ENCODE results near the gene SHISA5.
"Not testable (repeated sequence)": the region's sequence is repeated elsewhere in the genome, so short reads cannot be mapped to it uniquely, and the experiment has no call there.

SHISA5 gene

DNA sequence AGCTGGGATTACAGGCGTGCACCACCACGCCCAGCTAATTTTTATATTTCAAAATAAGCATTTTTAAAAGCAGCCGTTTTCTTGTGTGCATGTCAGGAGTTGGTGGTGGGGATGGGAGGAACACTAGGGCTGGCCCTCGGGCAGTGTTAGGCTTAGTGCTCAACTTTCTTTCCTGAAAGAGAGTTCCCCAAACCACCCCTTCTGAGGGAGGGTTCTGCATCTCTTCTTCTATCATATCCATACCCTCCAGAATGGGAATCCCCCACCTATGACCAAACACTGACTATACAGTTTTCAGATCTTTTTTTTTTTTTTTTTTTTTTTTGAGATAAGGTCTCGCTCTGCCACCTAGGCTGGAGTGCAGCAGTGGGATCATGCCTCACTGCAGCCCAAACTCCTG is 40.2 kb upstream of the SHISA5 start:
- no peaks in the 10 kb centered on the region for H3K36me3 ChIP-seq (ENCODE audit: insufficient read depth, low read length)
- H3K27ac ChIP-seq, result no peak overlapping the region
- no peak overlapping the region for H3K4me3 ChIP-seq
- DNase-seq (ENCODE audit: low read depth, low spot score), result no peak
- no peaks in the 10 kb centered on the region for H3K9me3 ChIP-seq (ENCODE audit: low read depth, low read length)
- H3K9ac ChIP-seq (ENCODE audit: insufficient read length), result no peak overlapping the region
- TF ChIP-seq EZH2 (IDR thresholded peaks at IDR 0.05), result no peak
- no peak for TF ChIP-seq FOXP2 (optimal IDR thresholded peaks at IDR 0.05; ENCODE audit: control extremely low read depth, extremely low read length, insufficient read depth)
- no peak for TF ChIP-seq POLR2AphosphoS5 (IDR thresholded peaks at IDR 0.05; ENCODE audit: borderline replicate concordance, low read depth, low read length)

DNA sequence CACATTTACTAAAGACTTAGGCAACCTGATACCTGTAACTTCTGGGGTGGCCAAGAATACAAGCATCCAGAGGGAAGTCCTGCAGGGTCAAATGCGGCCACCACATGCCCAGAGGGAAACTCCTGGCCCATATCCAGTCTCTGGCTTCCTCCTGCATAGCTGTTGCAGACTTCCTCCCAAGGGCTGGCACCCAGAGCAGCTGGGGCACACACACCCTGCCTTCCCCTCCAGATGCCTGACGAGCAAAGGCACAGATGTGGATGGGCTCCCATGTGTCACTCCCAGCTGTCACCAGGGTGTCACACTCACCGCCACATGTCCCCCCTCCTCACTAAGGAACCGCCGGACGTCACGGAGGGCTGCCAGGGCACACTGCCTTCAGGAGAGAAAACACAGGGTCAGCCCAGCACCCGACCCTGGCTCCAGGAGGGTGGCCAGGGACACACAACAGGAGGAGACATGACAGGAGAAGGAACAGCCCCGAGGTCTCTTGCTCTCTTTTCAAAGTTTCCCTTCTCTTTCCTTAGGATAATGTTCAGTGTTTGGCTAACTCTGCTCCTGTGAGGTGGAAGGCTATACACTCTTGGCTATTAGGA is 39.4 kb upstream of the SHISA5 start:
- H3K4me3 ChIP-seq, result no peak overlapping the region
- no peak for TF ChIP-seq EZH2 (IDR thresholded peaks at IDR 0.05)
- no peak for TF ChIP-seq POLR2AphosphoS5 (IDR thresholded peaks at IDR 0.05; ENCODE audit: borderline replicate concordance, low read depth, low read length)
- no peak for TF ChIP-seq FOXP2 (optimal IDR thresholded peaks at IDR 0.05; ENCODE audit: control extremely low read depth, extremely low read length, insufficient read depth)
- DNase-seq (ENCODE audit: low read depth, low spot score), result no peak

DNA sequence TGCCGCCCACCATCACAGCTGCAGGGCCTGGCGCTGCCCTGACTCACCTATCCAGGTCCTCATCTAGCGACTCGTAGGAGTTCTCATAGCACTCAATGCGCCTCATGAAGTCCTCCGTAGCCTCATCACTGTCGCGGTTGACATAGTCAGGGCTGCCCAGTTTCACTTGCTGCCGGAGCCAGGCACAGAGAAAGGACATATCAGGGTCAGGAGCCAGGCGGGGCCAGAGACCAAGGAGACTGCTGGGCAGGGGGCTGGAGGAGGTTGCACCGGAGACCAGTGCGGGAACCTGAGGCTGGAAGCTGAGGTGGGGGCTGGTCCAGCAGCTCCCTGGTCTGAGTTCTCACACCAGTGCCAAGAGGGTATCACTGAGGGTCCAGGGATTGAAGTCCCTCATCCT is 34.5 kb upstream of the SHISA5 start:
- DNase-seq (ENCODE audit: low read depth, low spot score), result no peak
- no peak overlapping the region for H3K9ac ChIP-seq (ENCODE audit: insufficient read length)
- no peak for TF ChIP-seq FOXP2 (optimal IDR thresholded peaks at IDR 0.05; ENCODE audit: control extremely low read depth, extremely low read length, insufficient read depth)
- TF ChIP-seq POLR2AphosphoS5 (IDR thresholded peaks at IDR 0.05; ENCODE audit: borderline replicate concordance, low read depth, low read length), result no peak
- no peak for TF ChIP-seq EZH2 (IDR thresholded peaks at IDR 0.05)
- no peaks in the 10 kb centered on the region for H3K36me3 ChIP-seq (ENCODE audit: insufficient read depth, low read length)
- no peak overlapping the region for H3K4me3 ChIP-seq
- H3K9me3 ChIP-seq (ENCODE audit: low read depth, low read length), result no peaks in the 10 kb centered on the region
- H3K27ac ChIP-seq, result no peak overlapping the region

More for the DNA sequence above, 39.4 kb upstream of the SHISA5 start:
- no peak overlapping the region for H3K27ac ChIP-seq
- H3K36me3 ChIP-seq (ENCODE audit: insufficient read depth, low read length), result no peaks in the 10 kb centered on the region
- no peak overlapping the region for H3K9ac ChIP-seq (ENCODE audit: insufficient read length)
- no peaks in the 10 kb centered on the region for H3K9me3 ChIP-seq (ENCODE audit: low read depth, low read length)

DNA sequence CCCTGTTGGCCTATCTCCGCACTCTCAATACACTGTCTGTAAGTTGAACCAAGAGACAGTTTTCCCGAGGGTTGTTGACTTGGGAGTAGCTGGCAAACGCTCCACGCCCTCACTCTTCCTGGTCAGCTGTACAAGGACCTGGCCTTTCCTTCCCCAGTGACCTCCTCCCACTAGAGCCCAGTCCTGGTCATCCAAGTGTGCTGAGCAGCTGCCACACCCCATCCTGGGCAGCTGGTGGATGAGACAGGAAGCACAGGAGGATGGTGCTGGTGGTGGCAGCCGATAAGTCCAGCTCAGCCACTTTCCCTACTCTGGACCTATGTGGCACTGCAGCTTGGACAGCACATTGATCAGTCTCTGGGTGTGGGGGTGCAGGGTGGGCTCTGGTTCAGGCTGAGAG is 32.8 kb upstream of the SHISA5 start:
- Histone ChIP-seq H3K36me3 (ENCODE audit: insufficient read depth, low read length) (no peaks in the 10 kb centered on the region), H3K4me3 (no peak overlapping the region), H3K9me3 (ENCODE audit: low read depth, low read length) (no peaks in the 10 kb centered on the region), H3K9ac (ENCODE audit: insufficient read length) (no peak overlapping the region), H3K27ac (no peak overlapping the region)
- no peak for DNase-seq (ENCODE audit: low read depth, low spot score)
- TF ChIP-seq POLR2AphosphoS5 (IDR thresholded peaks at IDR 0.05; ENCODE audit: borderline replicate concordance, low read depth, low read length) (no peak), FOXP2 (optimal IDR thresholded peaks at IDR 0.05; ENCODE audit: control extremely low read depth, extremely low read length, insufficient read depth) (no peak), EZH2 (IDR thresholded peaks at IDR 0.05) (no peak)

DNA sequence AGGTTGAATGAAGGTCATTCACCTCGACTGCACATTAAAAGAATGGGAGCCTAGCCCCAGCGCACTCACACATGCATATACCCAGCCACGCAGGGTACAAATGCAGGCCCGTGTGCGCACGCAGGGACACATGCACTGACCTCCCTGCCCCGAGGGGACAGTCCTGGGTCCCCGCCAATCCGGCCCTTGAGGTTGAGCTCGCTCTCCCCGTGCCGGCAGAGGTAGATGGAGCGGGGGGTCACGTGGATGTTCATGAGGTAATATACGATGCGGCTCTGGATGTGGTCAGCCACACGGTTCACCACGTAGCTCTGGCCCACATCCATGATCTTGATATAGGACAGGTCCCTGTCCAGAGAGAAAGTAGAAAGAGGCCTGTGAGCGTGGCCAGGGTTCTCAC is 32.1 kb upstream of the SHISA5 start:
- Histone ChIP-seq H3K36me3 (ENCODE audit: insufficient read depth, low read length) (no peaks in the 10 kb centered on the region), H3K9ac (ENCODE audit: insufficient read length) (no peak overlapping the region), H3K27ac (no peak overlapping the region), H3K9me3 (ENCODE audit: low read depth, low read length) (no peaks in the 10 kb centered on the region), H3K4me3 (no peak overlapping the region)
- DNase-seq (ENCODE audit: low read depth, low spot score), result no peak
- TF ChIP-seq FOXP2 (optimal IDR thresholded peaks at IDR 0.05; ENCODE audit: control extremely low read depth, extremely low read length, insufficient read depth) (no peak), POLR2AphosphoS5 (IDR thresholded peaks at IDR 0.05; ENCODE audit: borderline replicate concordance, low read depth, low read length) (no peak), EZH2 (IDR thresholded peaks at IDR 0.05) (no peak)

DNA sequence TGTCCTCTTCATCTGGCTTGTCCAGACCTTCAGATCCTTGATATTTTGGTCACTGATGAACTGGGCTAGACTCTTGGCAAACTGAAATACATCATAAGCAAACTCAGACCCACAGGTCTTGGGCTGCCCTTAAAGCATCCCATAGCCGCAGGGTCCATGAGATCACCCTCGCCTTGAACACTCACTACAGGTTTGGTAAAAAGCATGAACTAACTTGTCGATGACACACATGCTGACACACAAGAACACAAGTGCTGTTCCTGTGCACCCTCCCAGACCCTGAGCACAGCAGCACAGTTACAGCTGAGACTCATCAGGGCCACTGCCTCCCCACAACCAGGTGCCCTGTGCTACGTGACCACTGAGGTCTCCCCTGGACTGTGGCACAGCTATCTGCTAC is 31.6 kb upstream of the SHISA5 start:
- no peak for DNase-seq (ENCODE audit: low read depth, low spot score)
- H3K4me3 ChIP-seq, result no peak overlapping the region
- no peak overlapping the region for H3K27ac ChIP-seq
- H3K9ac ChIP-seq (ENCODE audit: insufficient read length), result no peak overlapping the region
- no peaks in the 10 kb centered on the region for H3K36me3 ChIP-seq (ENCODE audit: insufficient read depth, low read length)
- H3K9me3 ChIP-seq (ENCODE audit: low read depth, low read length), result no peaks in the 10 kb centered on the region
- no peak for TF ChIP-seq EZH2 (IDR thresholded peaks at IDR 0.05)
- TF ChIP-seq FOXP2 (optimal IDR thresholded peaks at IDR 0.05; ENCODE audit: control extremely low read depth, extremely low read length, insufficient read depth), result no peak
- no peak for TF ChIP-seq POLR2AphosphoS5 (IDR thresholded peaks at IDR 0.05; ENCODE audit: borderline replicate concordance, low read depth, low read length)

DNA sequence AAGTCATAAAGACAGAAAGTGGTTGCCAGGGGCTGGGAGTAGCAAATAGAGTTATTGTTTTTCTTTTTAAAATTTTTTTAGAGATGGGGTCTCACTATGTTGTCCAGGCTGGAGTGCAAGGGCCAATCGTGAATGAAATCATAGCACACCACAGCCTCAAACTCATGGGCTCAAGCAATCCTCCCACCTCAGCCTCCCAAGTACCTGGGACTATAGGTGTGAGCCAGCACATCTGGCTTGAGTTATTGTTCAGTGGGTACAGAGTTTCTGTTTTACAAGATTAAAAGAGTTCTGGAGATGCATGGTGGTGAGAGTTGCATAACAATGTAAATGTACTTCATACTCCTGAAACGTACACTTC is 29.0 kb upstream of the SHISA5 start:
- Histone ChIP-seq H3K4me3 (no peak overlapping the region), H3K27ac (no peak overlapping the region), H3K9ac (ENCODE audit: insufficient read length) (no peak overlapping the region), H3K36me3 (ENCODE audit: insufficient read depth, low read length) (no peaks in the 10 kb centered on the region), H3K9me3 (ENCODE audit: low read depth, low read length) (no peaks in the 10 kb centered on the region)
- no peak for TF ChIP-seq FOXP2 (optimal IDR thresholded peaks at IDR 0.05; ENCODE audit: control extremely low read depth, extremely low read length, insufficient read depth)
- TF ChIP-seq POLR2AphosphoS5 (IDR thresholded peaks at IDR 0.05; ENCODE audit: borderline replicate concordance, low read depth, low read length), result no peak
- no peak for TF ChIP-seq EZH2 (IDR thresholded peaks at IDR 0.05)
- DNase-seq (ENCODE audit: low read depth, low spot score), result no peak

DNA sequence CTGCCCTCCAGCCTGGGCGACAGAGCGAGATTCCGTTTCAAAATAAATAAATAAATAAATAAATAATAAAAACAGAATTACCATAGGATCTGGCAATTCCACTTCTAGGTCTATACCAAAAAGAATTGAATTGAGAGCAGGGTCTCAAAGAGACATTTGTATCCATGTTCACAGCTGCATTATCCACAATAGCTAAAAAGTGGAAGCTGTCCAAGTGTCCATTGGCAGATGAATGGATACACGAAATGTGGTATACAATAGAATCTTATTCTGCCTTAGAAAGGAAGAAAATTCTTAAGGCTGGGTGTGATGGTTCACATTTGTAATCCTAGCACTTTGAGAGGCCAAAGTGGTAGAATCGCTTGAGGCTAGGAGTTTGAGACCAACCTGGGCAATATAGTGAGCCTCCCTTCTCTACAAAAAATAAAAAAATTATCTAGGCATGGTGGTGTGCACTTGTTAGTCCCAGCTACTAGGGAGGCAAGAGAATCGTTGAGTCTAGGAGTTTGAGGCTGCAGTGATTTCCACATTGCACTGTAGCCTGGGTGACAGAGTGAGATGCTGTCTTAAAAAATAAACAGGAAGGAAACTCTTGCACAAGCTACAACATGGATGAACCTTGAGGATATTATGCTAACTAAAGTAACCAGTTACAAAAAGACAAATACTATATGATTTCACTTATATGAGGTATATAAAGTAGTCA is 28.4 kb upstream of the SHISA5 start:
- no peak for TF ChIP-seq FOXP2 (optimal IDR thresholded peaks at IDR 0.05; ENCODE audit: control extremely low read depth, extremely low read length, insufficient read depth)
- no peak for TF ChIP-seq POLR2AphosphoS5 (IDR thresholded peaks at IDR 0.05; ENCODE audit: borderline replicate concordance, low read depth, low read length)
- no peak for TF ChIP-seq EZH2 (IDR thresholded peaks at IDR 0.05)
- Histone ChIP-seq H3K4me3 (no peak overlapping the region), H3K36me3 (ENCODE audit: insufficient read depth, low read length) (no peaks in the 10 kb centered on the region), H3K9ac (ENCODE audit: insufficient read length) (no peak overlapping the region), H3K27ac (no peak overlapping the region), H3K9me3 (ENCODE audit: low read depth, low read length) (no peaks in the 10 kb centered on the region)
- DNase-seq (ENCODE audit: low read depth, low spot score), result no peak

DNA sequence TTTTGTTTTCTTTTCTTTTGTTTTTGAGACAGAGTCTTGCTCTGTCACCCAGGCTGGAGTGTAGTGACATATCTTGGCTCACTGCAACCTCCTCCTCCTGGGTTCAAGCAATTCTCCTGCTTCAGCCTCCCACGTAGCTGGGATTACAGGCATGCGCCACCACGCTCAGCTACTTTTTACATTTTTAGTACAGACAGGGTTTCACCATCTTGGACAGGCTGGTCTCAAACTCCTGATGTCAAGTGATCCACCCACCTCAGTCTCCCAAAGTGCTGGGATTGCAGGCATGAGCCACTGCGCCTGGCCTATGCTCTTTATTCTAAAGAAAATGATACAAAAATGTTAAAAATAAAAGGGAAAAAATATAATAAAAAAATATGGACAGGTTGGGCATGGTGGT is 26.7 kb upstream of the SHISA5 start:
- H3K9ac ChIP-seq (ENCODE audit: insufficient read length); DNase-seq (ENCODE audit: low read depth, low spot score); H3K9me3 ChIP-seq (ENCODE audit: low read depth, low read length); H3K4me3 ChIP-seq; H3K36me3 ChIP-seq (ENCODE audit: insufficient read depth, low read length); H3K27ac ChIP-seq: not testable (repeated sequence)

All from SK-N-MC (cell line).